Gastrocnemius medialis (tissue), 4 donors: ENCODE measurements around the gene PCNX2.

Source experiments
- POLR2A ChIP-seq, 2 donors: fragments of 450-650 bp; IDR thresholded peaks; one replicate each; pipeline ENCODE4 v1.6.1; 2017; ENCODE audit warnings: antibody characterized with exemption in 2 of 2, mild to moderate bottlenecking in 2 of 2, moderate library complexity in 2 of 2
- TF ChIP-seq, protein P1 (sequence below), 5 experiments: fragments of 450-650 bp in 3 of 5; fragments of 200-600 bp in 2 of 5; sonication (generic) in 2 of 5; IDR thresholded peaks in 4 of 5; conservative IDR thresholded peaks in 1 of 5; 1 replicate in 4 of 5; 2 replicates in 1 of 5; pipeline ENCODE4 v1.5.1; 2016 to 2019; ENCODE audit warnings: antibody characterized with exemption in 5 of 5, mild to moderate bottlenecking in 3 of 5, moderate library complexity in 3 of 5

DNA sequence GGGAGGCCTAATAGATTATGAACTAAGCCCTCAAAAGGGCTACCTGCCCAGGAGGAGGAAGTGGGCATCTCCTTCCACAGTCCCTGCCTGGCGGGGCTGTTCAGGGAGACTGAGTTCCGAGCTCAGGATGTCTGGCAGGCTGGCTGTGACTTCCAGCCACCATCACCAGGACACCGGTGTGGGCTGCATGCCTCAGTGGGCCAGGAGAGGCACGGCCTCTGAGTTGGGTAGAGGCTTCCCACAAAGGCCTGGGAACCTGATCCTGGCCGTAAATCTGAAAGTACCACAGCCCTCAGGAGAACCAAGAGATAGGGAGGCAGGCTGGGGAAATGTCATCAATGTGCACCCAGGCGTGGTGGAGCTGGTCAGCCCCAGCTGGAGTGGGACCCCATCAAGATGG lies 316.0 kb downstream of the PCNX2 start:
- TF ChIP-seq, protein P1, sequence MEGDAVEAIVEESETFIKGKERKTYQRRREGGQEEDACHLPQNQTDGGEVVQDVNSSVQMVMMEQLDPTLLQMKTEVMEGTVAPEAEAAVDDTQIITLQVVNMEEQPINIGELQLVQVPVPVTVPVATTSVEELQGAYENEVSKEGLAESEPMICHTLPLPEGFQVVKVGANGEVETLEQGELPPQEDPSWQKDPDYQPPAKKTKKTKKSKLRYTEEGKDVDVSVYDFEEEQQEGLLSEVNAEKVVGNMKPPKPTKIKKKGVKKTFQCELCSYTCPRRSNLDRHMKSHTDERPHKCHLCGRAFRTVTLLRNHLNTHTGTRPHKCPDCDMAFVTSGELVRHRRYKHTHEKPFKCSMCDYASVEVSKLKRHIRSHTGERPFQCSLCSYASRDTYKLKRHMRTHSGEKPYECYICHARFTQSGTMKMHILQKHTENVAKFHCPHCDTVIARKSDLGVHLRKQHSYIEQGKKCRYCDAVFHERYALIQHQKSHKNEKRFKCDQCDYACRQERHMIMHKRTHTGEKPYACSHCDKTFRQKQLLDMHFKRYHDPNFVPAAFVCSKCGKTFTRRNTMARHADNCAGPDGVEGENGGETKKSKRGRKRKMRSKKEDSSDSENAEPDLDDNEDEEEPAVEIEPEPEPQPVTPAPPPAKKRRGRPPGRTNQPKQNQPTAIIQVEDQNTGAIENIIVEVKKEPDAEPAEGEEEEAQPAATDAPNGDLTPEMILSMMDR (IDR thresholded peaks at IDR 0.05 in 4 of 5, conservative IDR thresholded peaks at IDR 0.05 in 1 of 5): no peak
- TF ChIP-seq POLR2A (IDR thresholded peaks at IDR 0.05): no peak
